MM.1S (cell line): ENCODE results near the gene HPX.

Source experiments
- DNase-seq: peaks from one replicate; pipeline ENCODE4 v3.0.0-alpha.2; 2015
- H2AFZ ChIP-seq: fragments of 300-600 bp; sonication (generic); 2 replicates; pipeline ENCODE4 v1.6.0; 2016; ENCODE audit warnings: antibody characterized with exemption, low read length
- H3F3A ChIP-seq: fragments of 300-600 bp; sonication (generic); 2 replicates; pipeline ENCODE4 v1.6.1; 2016; ENCODE audit warnings: mild to moderate bottlenecking, antibody characterized with exemption, low read length, moderate library complexity, mixed read lengths; ENCODE audit not compliant: insufficient read depth
- H3K27ac ChIP-seq: fragments of 300-600 bp; sonication (generic); 2 replicates; pipeline ENCODE4 v1.5.1; 2016; ENCODE audit warnings: mild to moderate bottlenecking, low read length
- H3K27me3 ChIP-seq: fragments of 300-600 bp; sonication (generic); replicated peaks from 2 replicates; pipeline ENCODE4 v1.6.0; 2016; ENCODE audit warnings: low read length; ENCODE audit not compliant: insufficient read depth
- H3K36me3 ChIP-seq: fragments of 300-600 bp; sonication (generic); replicated peaks from 2 replicates; pipeline ENCODE4 v1.6.1; 2016; ENCODE audit warnings: mild to moderate bottlenecking, low read length, mixed read lengths; ENCODE audit not compliant: insufficient read depth
- H3K4me1 ChIP-seq: fragments of 300-600 bp; sonication (generic); 2 replicates; pipeline ENCODE4 v1.6.1; 2016; ENCODE audit warnings: low read length, mixed read lengths
- H3K4me2 ChIP-seq: fragments of 300-600 bp; sonication (generic); 2 replicates; pipeline ENCODE4 v1.6.0; 2016; ENCODE audit warnings: low read depth, low read length
- H3K4me3 ChIP-seq: fragments of 300-600 bp; sonication (generic); 2 replicates; pipeline ENCODE4 v1.5.1; 2016; ENCODE audit warnings: low read length, mixed read lengths
- H3K79me2 ChIP-seq: fragments of 300-600 bp; sonication (generic); 2 replicates; pipeline ENCODE4 v1.6.1; 2016; ENCODE audit warnings: mixed run types, low read length, mixed read lengths
- H3K9ac ChIP-seq: fragments of 300-600 bp; sonication (generic); 2 replicates; pipeline ENCODE4 v1.6.1; 2016; ENCODE audit warnings: low read length, mixed read lengths
- H3K9me2 ChIP-seq: fragments of 300-600 bp; sonication (generic); replicated peaks from 2 replicates; pipeline ENCODE4 v1.6.1; 2016; ENCODE audit warnings: mild to moderate bottlenecking, low read length, mixed read lengths; ENCODE audit not compliant: insufficient read depth
- H3K9me3 ChIP-seq: fragments of 300-600 bp; sonication (generic); replicated peaks from 2 replicates; pipeline ENCODE4 v1.6.1; 2016; ENCODE audit warnings: mild to moderate bottlenecking, low read length, mixed read lengths; ENCODE audit not compliant: insufficient read depth
- H4K20me1 ChIP-seq: fragments of 300-600 bp; sonication (generic); 2 replicates; pipeline ENCODE4 v1.6.1; 2016; ENCODE audit warnings: mild to moderate bottlenecking, low read length, moderate library complexity, mixed read lengths; ENCODE audit not compliant: insufficient read depth
- EZH2 ChIP-seq: fragments of 300-600 bp; sonication (generic); optimal IDR thresholded peaks from 2 replicates; pipeline ENCODE3; 2017; ENCODE audit warnings: low read depth, mild to moderate bottlenecking, antibody characterized with exemption, low read length, mixed read lengths
- EZH2phosphoT487 ChIP-seq: fragments of 300-600 bp; sonication (generic); IDR thresholded peaks from 2 replicates; pipeline ENCODE4 v1.6.1; 2018; ENCODE audit warnings: antibody characterized with exemption, low read length
- TF ChIP-seq, protein P1 (sequence below): fragments of 300-600 bp; sonication (generic); IDR thresholded peaks from 2 replicates; pipeline ENCODE4 v1.5.1; 2016; ENCODE audit warnings: antibody characterized with exemption, low read length, mixed read lengths

Gene HPX

GRCh38 chr11:6402061-6402470 lies 38.7 kb downstream of the HPX start:
- Histone ChIP-seq H3K4me1 (peaks cover 9% of the 10 kb centered on the region), H3F3A (no peaks in the 10 kb centered on the region), H3K9me3 (no peaks in the 10 kb centered on the region), H3K27ac (no peak overlapping the region), H3K27me3 (no peaks in the 10 kb centered on the region), H3K9ac (no peak overlapping the region), H4K20me1 (no peaks in the 10 kb centered on the region), H3K79me2 (no peaks in the 10 kb centered on the region), H3K9me2 (no peaks in the 10 kb centered on the region), H3K4me2 (no peak overlapping the region), H3K36me3 (no peaks in the 10 kb centered on the region), H3K4me3 (no peak overlapping the region), H2AFZ (no peak overlapping the region)
- no peak for DNase-seq
- TF ChIP-seq, protein P1, sequence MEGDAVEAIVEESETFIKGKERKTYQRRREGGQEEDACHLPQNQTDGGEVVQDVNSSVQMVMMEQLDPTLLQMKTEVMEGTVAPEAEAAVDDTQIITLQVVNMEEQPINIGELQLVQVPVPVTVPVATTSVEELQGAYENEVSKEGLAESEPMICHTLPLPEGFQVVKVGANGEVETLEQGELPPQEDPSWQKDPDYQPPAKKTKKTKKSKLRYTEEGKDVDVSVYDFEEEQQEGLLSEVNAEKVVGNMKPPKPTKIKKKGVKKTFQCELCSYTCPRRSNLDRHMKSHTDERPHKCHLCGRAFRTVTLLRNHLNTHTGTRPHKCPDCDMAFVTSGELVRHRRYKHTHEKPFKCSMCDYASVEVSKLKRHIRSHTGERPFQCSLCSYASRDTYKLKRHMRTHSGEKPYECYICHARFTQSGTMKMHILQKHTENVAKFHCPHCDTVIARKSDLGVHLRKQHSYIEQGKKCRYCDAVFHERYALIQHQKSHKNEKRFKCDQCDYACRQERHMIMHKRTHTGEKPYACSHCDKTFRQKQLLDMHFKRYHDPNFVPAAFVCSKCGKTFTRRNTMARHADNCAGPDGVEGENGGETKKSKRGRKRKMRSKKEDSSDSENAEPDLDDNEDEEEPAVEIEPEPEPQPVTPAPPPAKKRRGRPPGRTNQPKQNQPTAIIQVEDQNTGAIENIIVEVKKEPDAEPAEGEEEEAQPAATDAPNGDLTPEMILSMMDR, result no peak
- TF ChIP-seq EZH2phosphoT487, result no peak
- TF ChIP-seq EZH2, result no peak

DNA sequence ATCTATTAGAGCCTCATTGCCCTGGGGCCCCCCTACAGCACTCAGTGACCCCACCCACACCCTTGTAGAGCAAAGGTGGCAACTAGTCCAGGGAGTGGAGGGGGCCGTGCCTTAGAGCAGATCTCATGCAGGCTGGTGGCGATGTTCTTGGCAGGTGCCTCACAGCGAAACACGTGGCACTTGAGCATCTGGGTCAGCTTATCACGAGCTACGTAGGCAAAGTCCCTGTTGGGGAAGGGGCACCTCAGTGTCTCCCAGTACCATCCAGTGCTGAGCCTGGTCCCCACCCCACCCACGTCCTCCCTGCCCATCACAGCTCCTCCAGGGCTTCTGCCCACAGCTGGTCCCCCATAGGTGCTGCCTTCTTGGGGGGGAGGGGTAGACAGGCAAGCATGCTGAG lies 39.3 kb downstream of the HPX start:
- no peaks in the 10 kb centered on the region for H3K9me2 ChIP-seq
- H3K4me3 ChIP-seq, result no peak overlapping the region
- no peaks in the 10 kb centered on the region for H4K20me1 ChIP-seq
- H3F3A ChIP-seq, result no peaks in the 10 kb centered on the region
- no peaks in the 10 kb centered on the region for H3K36me3 ChIP-seq
- no peaks in the 10 kb centered on the region for H3K9me3 ChIP-seq
- TF ChIP-seq EZH2 (no peak), EZH2phosphoT487 (no peak)
- TF ChIP-seq, protein P1, result no peak
- H2AFZ ChIP-seq, result no peak overlapping the region
- H3K27ac ChIP-seq, result no peak overlapping the region
- no peak overlapping the region for H3K4me2 ChIP-seq
- H3K79me2 ChIP-seq, result no peaks in the 10 kb centered on the region
- no peaks in the 10 kb centered on the region for H3K27me3 ChIP-seq
- DNase-seq, result no peak
- H3K4me1 ChIP-seq, result peaks cover 9% of the 10 kb centered on the region
- no peak overlapping the region for H3K9ac ChIP-seq

DNA sequence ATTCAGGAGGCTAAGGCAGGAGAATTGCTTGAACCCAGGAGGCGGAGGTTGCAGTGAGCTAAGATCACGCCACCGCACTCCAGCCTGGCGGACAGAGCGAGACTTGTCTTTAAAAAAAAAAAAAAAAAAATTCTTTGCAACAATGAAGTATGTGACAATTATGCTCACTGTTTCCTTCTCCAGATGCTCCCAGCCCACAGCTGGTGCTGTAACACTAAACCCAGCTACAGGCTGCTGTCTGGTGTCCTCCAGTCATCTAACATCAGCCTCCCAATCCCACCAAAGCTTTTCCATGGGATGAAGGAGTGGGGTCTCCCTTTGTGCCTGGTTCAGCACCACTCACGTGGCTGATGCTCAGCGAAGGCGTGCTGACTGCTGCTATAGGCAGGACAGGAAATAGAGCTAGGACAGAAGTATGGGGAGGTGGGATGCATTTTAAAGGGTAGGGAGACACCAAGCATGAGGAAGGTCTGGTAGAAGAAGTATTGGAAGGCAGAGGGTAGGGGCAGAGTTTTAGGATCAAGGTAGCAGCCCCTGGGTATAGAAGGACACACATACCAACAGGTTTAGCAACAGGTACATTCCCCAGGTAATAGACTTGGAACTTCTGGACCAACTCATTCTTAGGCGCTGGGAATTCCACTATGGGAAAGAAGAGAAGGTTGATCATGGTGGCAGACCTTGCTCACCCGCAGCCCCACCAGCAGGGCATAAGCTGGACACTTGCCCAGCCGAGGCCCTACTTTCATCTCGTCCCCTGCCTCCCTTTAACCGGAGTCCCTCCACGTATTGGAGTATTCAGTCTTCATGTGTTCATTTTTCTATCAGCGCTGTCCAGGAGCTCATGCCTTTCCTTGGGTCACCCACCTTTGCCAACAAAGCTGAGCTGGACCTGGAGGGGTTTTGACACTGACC lies 40.1 kb downstream of the HPX start:
- TF ChIP-seq EZH2phosphoT487, result no peak
- TF ChIP-seq, protein P1, result no peak
- no peak for TF ChIP-seq EZH2

More for the DNA sequence above, 40.1 kb downstream of the HPX start:
- Histone ChIP-seq H3K79me2 (no peaks in the 10 kb centered on the region), H3K27me3 (no peaks in the 10 kb centered on the region), H3K9me2 (no peaks in the 10 kb centered on the region), H3K36me3 (no peaks in the 10 kb centered on the region), H3K4me3 (no peak overlapping the region), H4K20me1 (no peaks in the 10 kb centered on the region), H2AFZ (no peak overlapping the region), H3K4me1 (peaks cover 9% of the 10 kb centered on the region), H3K27ac (no peak overlapping the region), H3K9ac (no peak overlapping the region), H3K9me3 (no peaks in the 10 kb centered on the region), H3K4me2 (no peak overlapping the region), H3F3A (no peaks in the 10 kb centered on the region)
- DNase-seq, result no peak
